ENCODE data around the gene PVRIG.
"Not testable (repeated sequence)": the region's sequence is repeated elsewhere in the genome, so short reads cannot be mapped to it uniquely, and the experiment has no call there.

PVRIG gene

GRCh38 chr7:100185726-100186125 lies 34.0 kb upstream of the PVRIG start:
- Histone ChIP-seq H3K4me3 (ENCODE audit: severe bottlenecking) (no peak overlapping the region), H3K27me3 (ENCODE audit: insufficient read depth, poor library complexity, severe bottlenecking) (no peaks in the 10 kb centered on the region), H3K9me3 (ENCODE audit: severe bottlenecking) (no peaks in the 10 kb centered on the region), H3K4me1 (ENCODE audit: insufficient read depth, poor library complexity, severe bottlenecking) (no peaks in the 10 kb centered on the region), H3K36me3 (ENCODE audit: low read depth) (no peaks in the 10 kb centered on the region), H3K27ac (ENCODE audit: poor library complexity, severe bottlenecking) (no peak overlapping the region)
- DNase-seq (ENCODE audit: low spot score) (no peak), ATAC-seq (ENCODE audit: low read depth) (no peak)
- TF ChIP-seq, protein P1, sequence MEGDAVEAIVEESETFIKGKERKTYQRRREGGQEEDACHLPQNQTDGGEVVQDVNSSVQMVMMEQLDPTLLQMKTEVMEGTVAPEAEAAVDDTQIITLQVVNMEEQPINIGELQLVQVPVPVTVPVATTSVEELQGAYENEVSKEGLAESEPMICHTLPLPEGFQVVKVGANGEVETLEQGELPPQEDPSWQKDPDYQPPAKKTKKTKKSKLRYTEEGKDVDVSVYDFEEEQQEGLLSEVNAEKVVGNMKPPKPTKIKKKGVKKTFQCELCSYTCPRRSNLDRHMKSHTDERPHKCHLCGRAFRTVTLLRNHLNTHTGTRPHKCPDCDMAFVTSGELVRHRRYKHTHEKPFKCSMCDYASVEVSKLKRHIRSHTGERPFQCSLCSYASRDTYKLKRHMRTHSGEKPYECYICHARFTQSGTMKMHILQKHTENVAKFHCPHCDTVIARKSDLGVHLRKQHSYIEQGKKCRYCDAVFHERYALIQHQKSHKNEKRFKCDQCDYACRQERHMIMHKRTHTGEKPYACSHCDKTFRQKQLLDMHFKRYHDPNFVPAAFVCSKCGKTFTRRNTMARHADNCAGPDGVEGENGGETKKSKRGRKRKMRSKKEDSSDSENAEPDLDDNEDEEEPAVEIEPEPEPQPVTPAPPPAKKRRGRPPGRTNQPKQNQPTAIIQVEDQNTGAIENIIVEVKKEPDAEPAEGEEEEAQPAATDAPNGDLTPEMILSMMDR (IDR thresholded peaks at IDR 0.05; ENCODE audit: poor library complexity, severe bottlenecking), result no peak

DNA sequence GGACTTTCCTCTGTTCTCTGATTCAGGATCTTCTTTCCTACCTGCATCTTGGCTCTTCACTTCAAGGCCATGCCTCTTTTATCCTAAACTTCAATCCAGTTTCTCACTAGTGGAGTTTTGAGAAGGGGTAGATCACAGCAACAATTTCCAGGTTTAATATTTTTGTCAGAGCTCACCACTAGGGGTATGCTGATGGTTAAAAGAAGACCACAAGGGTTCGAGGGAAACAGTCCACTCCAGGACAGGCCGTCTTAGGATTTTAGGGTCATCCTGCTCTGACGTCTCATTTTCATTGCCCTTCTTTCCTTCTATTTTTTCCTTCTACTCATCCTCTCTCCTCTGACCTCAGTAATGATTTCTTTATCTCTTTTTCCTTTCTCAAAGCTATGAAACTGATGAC lies 30.7 kb upstream of the PVRIG start:
- ATAC-seq (ENCODE audit: low read depth) (no peak), DNase-seq (ENCODE audit: low spot score) (no peak)
- TF ChIP-seq, protein P1 (IDR thresholded peaks at IDR 0.05; ENCODE audit: poor library complexity, severe bottlenecking), result no peak
- H3K4me3 ChIP-seq (ENCODE audit: severe bottlenecking), result no peak overlapping the region
- H3K9me3 ChIP-seq (ENCODE audit: severe bottlenecking), result no peaks in the 10 kb centered on the region
- no peaks in the 10 kb centered on the region for H3K36me3 ChIP-seq (ENCODE audit: low read depth)
- H3K4me1 ChIP-seq (ENCODE audit: insufficient read depth, poor library complexity, severe bottlenecking), result no peaks in the 10 kb centered on the region
- H3K27ac ChIP-seq (ENCODE audit: poor library complexity, severe bottlenecking), result no peak overlapping the region
- H3K27me3 ChIP-seq (ENCODE audit: insufficient read depth, poor library complexity, severe bottlenecking), result no peaks in the 10 kb centered on the region

DNA sequence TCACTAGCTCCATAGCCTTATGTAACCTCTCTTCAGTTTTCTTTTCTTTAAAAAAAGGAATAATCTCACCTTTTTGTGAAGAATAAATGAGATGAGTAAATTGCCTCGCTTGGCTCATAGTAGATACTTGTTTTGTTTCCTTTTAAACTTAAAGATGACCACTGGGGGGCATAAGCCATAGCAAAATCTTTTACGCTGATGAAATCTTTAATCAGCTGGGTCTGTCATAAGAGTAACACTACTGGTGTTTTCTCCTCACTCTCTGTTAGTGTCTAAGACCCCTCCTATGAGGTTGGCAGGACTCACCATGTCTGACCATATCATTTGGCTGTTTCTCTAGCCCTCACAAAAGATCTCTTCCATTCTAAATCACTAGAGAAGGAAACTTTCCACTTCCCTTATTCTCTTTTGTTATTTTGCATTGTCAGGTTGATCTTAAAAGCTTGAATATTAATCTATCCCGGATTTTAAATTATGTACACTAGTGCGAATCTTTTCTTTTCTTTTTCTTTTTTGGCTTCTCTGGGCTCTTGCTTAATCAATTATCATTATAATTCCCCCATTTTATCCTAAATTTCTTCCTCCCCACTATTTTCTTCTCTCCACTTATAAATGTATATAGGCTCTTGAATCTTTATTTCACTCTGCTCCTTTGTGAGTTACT lies 29.6 kb upstream of the PVRIG start:
- Histone ChIP-seq H3K36me3 (ENCODE audit: low read depth) (no peaks in the 10 kb centered on the region), H3K9me3 (ENCODE audit: severe bottlenecking) (no peaks in the 10 kb centered on the region), H3K4me1 (ENCODE audit: insufficient read depth, poor library complexity, severe bottlenecking) (no peaks in the 10 kb centered on the region), H3K4me3 (ENCODE audit: severe bottlenecking) (no peak overlapping the region), H3K27ac (ENCODE audit: poor library complexity, severe bottlenecking) (no peak overlapping the region), H3K27me3 (ENCODE audit: insufficient read depth, poor library complexity, severe bottlenecking) (no peaks in the 10 kb centered on the region)
- TF ChIP-seq, protein P1 (IDR thresholded peaks at IDR 0.05; ENCODE audit: poor library complexity, severe bottlenecking), result peak; percentile 63
- ATAC-seq (ENCODE audit: low read depth) (peak; percentile 64; the same call in 2 of the 3 replicates), DNase-seq (ENCODE audit: low spot score) (no peak)

GRCh38 chr7:100191775-100192174 lies 28.0 kb upstream of the PVRIG start:
- DNase-seq (ENCODE audit: low spot score) (no peak), ATAC-seq (ENCODE audit: low read depth) (no peak)
- no peak overlapping the region for H3K27ac ChIP-seq (ENCODE audit: poor library complexity, severe bottlenecking)

GRCh38 chr7:100192281-100192862 lies 27.4 kb upstream of the PVRIG start:
- H3K27me3 ChIP-seq (ENCODE audit: insufficient read depth, poor library complexity, severe bottlenecking); H3K4me3 ChIP-seq (ENCODE audit: severe bottlenecking); H3K9me3 ChIP-seq (ENCODE audit: severe bottlenecking); H3K4me1 ChIP-seq (ENCODE audit: insufficient read depth, poor library complexity, severe bottlenecking); DNase-seq (ENCODE audit: low spot score); ATAC-seq (ENCODE audit: low read depth); H3K36me3 ChIP-seq (ENCODE audit: low read depth); H3K27ac ChIP-seq (ENCODE audit: poor library complexity, severe bottlenecking): not testable (repeated sequence)

More at GRCh38 chr7:100191775-100192174, 28.0 kb upstream of the PVRIG start:
- no peaks in the 10 kb centered on the region for H3K4me1 ChIP-seq (ENCODE audit: insufficient read depth, poor library complexity, severe bottlenecking)
- H3K36me3 ChIP-seq (ENCODE audit: low read depth), result no peaks in the 10 kb centered on the region
- no peak overlapping the region for H3K4me3 ChIP-seq (ENCODE audit: severe bottlenecking)
- TF ChIP-seq, protein P1 (IDR thresholded peaks at IDR 0.05; ENCODE audit: poor library complexity, severe bottlenecking), result no peak
- no peaks in the 10 kb centered on the region for H3K27me3 ChIP-seq (ENCODE audit: insufficient read depth, poor library complexity, severe bottlenecking)
- no peaks in the 10 kb centered on the region for H3K9me3 ChIP-seq (ENCODE audit: severe bottlenecking)
